IPS DF 6.9 (cell line): Measurements from ENCODE around the gene ASCL5.

Experiments
- DNase-seq: peaks from one replicate; pipeline ENCODE4 v3.0.0-alpha.2; 2013; ENCODE audit warnings: low read depth, low spot score
- H3K27ac ChIP-seq: one replicate; pipeline ENCODE4 v1.5.1; 2013; ENCODE audit warnings: low read length, control low read depth
- H3K27me3 ChIP-seq: 2 replicates; pipeline ENCODE4 v1.6.1; 2013; ENCODE audit warnings: mild to moderate bottlenecking, low read length; ENCODE audit not compliant: control insufficient read depth, insufficient read depth
- H3K36me3 ChIP-seq: 2 replicates; pipeline ENCODE4 v1.6.1; 2013; ENCODE audit warnings: low read length; ENCODE audit not compliant: control insufficient read depth, insufficient read depth
- H3K4me1 ChIP-seq: 2 replicates; pipeline ENCODE4 v1.6.1; 2013; ENCODE audit warnings: low read length; ENCODE audit not compliant: control insufficient read depth, insufficient read depth
- H3K4me3 ChIP-seq: 2 replicates; pipeline ENCODE4 v1.5.1; 2013; ENCODE audit warnings: mild to moderate bottlenecking, low read length
- H3K9me3 ChIP-seq: 2 replicates; pipeline ENCODE4 v1.6.1; 2013; ENCODE audit warnings: low read length, inconsistent platforms; ENCODE audit not compliant: control insufficient read depth, insufficient read depth
- WGBS: extraction: QIAGEN DNeasy Blood & Tissue Kit; methylation state at CpG from one replicate; pipeline ENCODE4 v1.1.7; 2013; ENCODE audit warnings: mixed read lengths, missing lambda C conversion rate; ENCODE audit not compliant: insufficient read length, insufficient coverage; 5-methylcytosine and 5-hydroxymethylcytosine counted together

ASCL5 gene

GRCh38 chr1:201116091-201116490, 10.9 kb downstream of the ASCL5 start:
- no peak overlapping the region for H3K27ac ChIP-seq
- WGBS = no CpG with 5 or more reads among the region's 2 CpGs

GRCh38 chr1:201115390-201115937, 11.5 kb downstream of the ASCL5 start:
- H3K4me3 ChIP-seq = no peak overlapping the region
- no peaks in the 10 kb centered on the region for H3K36me3 ChIP-seq
- WGBS = no CpG with 5 or more reads among the region's 25 CpGs
- no peak for DNase-seq
- no peak overlapping the region for H3K27ac ChIP-seq
- H3K4me1 ChIP-seq = 0 out of 2 replicates have a peak, but pooled peaks cover 1% of the 10 kb centered on the region
- peaks cover 7% of the 10 kb centered on the region for H3K27me3 ChIP-seq
- no peaks in the 10 kb centered on the region for H3K9me3 ChIP-seq

More at GRCh38 chr1:201116091-201116490, 10.9 kb downstream of the ASCL5 start:
- H3K36me3 ChIP-seq = no peaks in the 10 kb centered on the region
- 0 out of 2 replicates have a peak, but pooled peaks cover 1% of the 10 kb centered on the region for H3K4me1 ChIP-seq
- H3K4me3 ChIP-seq = no peak overlapping the region
- peaks cover 7% of the 10 kb centered on the region for H3K27me3 ChIP-seq
- no peak for DNase-seq
- no peaks in the 10 kb centered on the region for H3K9me3 ChIP-seq

GRCh38 chr1:201114245-201115131, 12.5 kb downstream of the ASCL5 start:
- H3K27ac ChIP-seq = no peak overlapping the region
- H3K4me3 ChIP-seq = peak overlapping the region; percentile 46; the same call in 1 of the 2 replicates
- peaks cover 7% of the 10 kb centered on the region for H3K27me3 ChIP-seq
- DNase-seq = peak; percentile 92
- no peaks in the 10 kb centered on the region for H3K36me3 ChIP-seq
- no peaks in the 10 kb centered on the region for H3K9me3 ChIP-seq
- 0 out of 2 replicates have a peak, but pooled peaks cover 1% of the 10 kb centered on the region for H3K4me1 ChIP-seq
- no CpG with 5 or more reads among the region's 88 CpGs for WGBS

- peaks cover 7% of the 10 kb centered on the region for H3K27me3 ChIP-seq
- no peaks in the 10 kb centered on the region for H3K36me3 ChIP-seq
- no peaks in the 10 kb centered on the region for H3K9me3 ChIP-seq
- WGBS = no CpG with 5 or more reads among the region's 17 CpGs
- H3K4me3 ChIP-seq = no peak overlapping the region
- 0 out of 2 replicates have a peak, but pooled peaks cover 1% of the 10 kb centered on the region for H3K4me1 ChIP-seq
- no peak overlapping the region for H3K27ac ChIP-seq
- DNase-seq = no peak
Observed at GRCh38 chr1:201113451-201114244, 13.3 kb downstream of the ASCL5 start.

- Histone ChIP-seq H3K4me3 (no peak overlapping the region), H3K4me1 (peaks cover 3% of the 10 kb centered on the region; the same call in 1 of the 2 replicates), H3K27me3 (peaks cover 7% of the 10 kb centered on the region), H3K9me3 (no peaks in the 10 kb centered on the region), H3K36me3 (no peaks in the 10 kb centered on the region), H3K27ac (no peak overlapping the region)
- no CpG with 5 or more reads among the region's 3 CpGs for WGBS
- DNase-seq = no peak
Observed at GRCh38 chr1:201112926-201113325, 14.1 kb downstream of the ASCL5 start.

GRCh38 chr1:201112173-201112731, 14.7 kb downstream of the ASCL5 start, which contains the start of gene CACNA1S:
TSS of gene CACNA1S (minus strand) at chr1:201112426. CDS start at chr1:201112339, 87 bp downstream.
- no peak within 1 kb of the TSS for H3K27ac ChIP-seq
- H3K9me3 ChIP-seq = no peaks in the 10 kb centered on the region
- no peaks in the 10 kb centered on the region for H3K36me3 ChIP-seq
- WGBS = no CpG with 5 or more reads among the region's 9 CpGs
- H3K4me1 ChIP-seq = peaks cover 3% of the 10 kb centered on the region; the same call in 1 of the 2 replicates
- DNase-seq = no peak
- peaks cover 7% of the 10 kb centered on the region for H3K27me3 ChIP-seq
- no peak within 1 kb of the TSS for H3K4me3 ChIP-seq

- DNase-seq = no peak
Observed at GRCh38 chr1:201111672-201112071, 15.3 kb downstream of the ASCL5 start.

GRCh38 chr1:201111156-201111555, 15.8 kb downstream of the ASCL5 start:
- no CpG with 5 or more reads among the region's 7 CpGs for WGBS
- H3K4me3 ChIP-seq = no peak overlapping the region
- peaks cover 3% of the 10 kb centered on the region; the same call in 1 of the 2 replicates for H3K4me1 ChIP-seq
- H3K27ac ChIP-seq = no peak overlapping the region
- H3K36me3 ChIP-seq = no peaks in the 10 kb centered on the region
- H3K9me3 ChIP-seq = no peaks in the 10 kb centered on the region
- peaks cover 7% of the 10 kb centered on the region for H3K27me3 ChIP-seq
- DNase-seq = no peak

More at GRCh38 chr1:201111672-201112071, 15.3 kb downstream of the ASCL5 start:
- no peaks in the 10 kb centered on the region for H3K9me3 ChIP-seq
- no peak overlapping the region for H3K4me3 ChIP-seq
- no CpG with 5 or more reads among the region's 3 CpGs for whole genome bisulfite sequencing
- peaks cover 3% of the 10 kb centered on the region; the same call in 1 of the 2 replicates for H3K4me1 ChIP-seq
- H3K36me3 ChIP-seq = no peaks in the 10 kb centered on the region
- H3K27ac ChIP-seq = no peak overlapping the region
- peaks cover 7% of the 10 kb centered on the region for H3K27me3 ChIP-seq

GRCh38 chr1:201110616-201111015, 16.4 kb downstream of the ASCL5 start:
- Histone ChIP-seq H3K4me1 (peaks cover 3% of the 10 kb centered on the region; the same call in 1 of the 2 replicates), H3K9me3 (no peaks in the 10 kb centered on the region), H3K27ac (no peak overlapping the region), H3K27me3 (peaks cover 7% of the 10 kb centered on the region), H3K36me3 (no peaks in the 10 kb centered on the region), H3K4me3 (no peak overlapping the region)
- no peak for DNase-seq
- no CpG with 5 or more reads among the region's 5 CpGs for WGBS
